HFF-Myc (cell line): ENCODE data around the gene CBLN2.

Experiments used
- DNase-seq: peaks from one replicate; pipeline ENCODE4 v3.0.0-alpha.2; 2011; ENCODE audit warnings: low read depth; ENCODE audit errors: extremely low read depth
- H3K4me3 ChIP-seq: replicated peaks from 2 replicates; pipeline ENCODE4 v1.5.1; 2011; ENCODE audit warnings: low read depth, mild to moderate bottlenecking, control low read depth, low read length
- CTCF ChIP-seq: IDR thresholded peaks from 2 replicates; pipeline ENCODE4 v1.5.1; 2012; ENCODE audit warnings: mild to moderate bottlenecking, low read depth, low read length, control low read depth; ENCODE audit errors: missing control alignments

Gene CBLN2

GRCh38 chr18:72555968-72556367 lies 11.8 kb upstream of the CBLN2 start:
- H3K4me3 ChIP-seq = no peak overlapping the region
- DNase-seq = no peak
- no peak for TF ChIP-seq CTCF

- no peak for DNase-seq
- no peak overlapping the region for H3K4me3 ChIP-seq
- no peak for TF ChIP-seq CTCF
These were observed 11.0 kb upstream of the CBLN2 start for GRCh38 chr18:72555101-72555500.

GRCh38 chr18:72543357-72544055 lies 636 bp downstream of the CBLN2 start:
- no peak for DNase-seq
- no peak for TF ChIP-seq CTCF
- H3K4me3 ChIP-seq = no peak overlapping the region

GRCh38 chr18:72542984-72543356 lies 1.2 kb downstream of the CBLN2 start:
- H3K4me3 ChIP-seq = no peak overlapping the region
- no peak for DNase-seq

GRCh38 chr18:72542342-72542741 lies 1.8 kb downstream of the CBLN2 start:
- DNase-seq = no peak
- no peak for TF ChIP-seq CTCF

More at GRCh38 chr18:72542984-72543356, 1.2 kb downstream of the CBLN2 start:
- TF ChIP-seq CTCF = no peak

GRCh38 chr18:72541871-72542332 lies 2.2 kb downstream of the CBLN2 start:
- DNase-seq = no peak
- no peak for TF ChIP-seq CTCF
- H3K4me3 ChIP-seq = no peak overlapping the region

More at GRCh38 chr18:72542342-72542741, 1.8 kb downstream of the CBLN2 start:
- H3K4me3 ChIP-seq = no peak overlapping the region

GRCh38 chr18:72539901-72540300 lies 4.2 kb downstream of the CBLN2 start:
- DNase-seq = no peak
- H3K4me3 ChIP-seq = no peak overlapping the region
- no peak for TF ChIP-seq CTCF
